NCI-H510A (cell line): ENCODE data around the gene TMEM92.
A peak's percentile ranks its signal among the peaks of the same experiment; 100 is the strongest.
"Not testable (repeated sequence)": the region's sequence is repeated elsewhere in the genome, so short reads cannot be mapped to it uniquely, and the experiment has no call there.

ENCODE experiments used
- DNase-seq: peaks from one replicate; lab custom pipeline; 2025; lab: John Stamatoyannopoulos, UW

Gene TMEM92

DNA sequence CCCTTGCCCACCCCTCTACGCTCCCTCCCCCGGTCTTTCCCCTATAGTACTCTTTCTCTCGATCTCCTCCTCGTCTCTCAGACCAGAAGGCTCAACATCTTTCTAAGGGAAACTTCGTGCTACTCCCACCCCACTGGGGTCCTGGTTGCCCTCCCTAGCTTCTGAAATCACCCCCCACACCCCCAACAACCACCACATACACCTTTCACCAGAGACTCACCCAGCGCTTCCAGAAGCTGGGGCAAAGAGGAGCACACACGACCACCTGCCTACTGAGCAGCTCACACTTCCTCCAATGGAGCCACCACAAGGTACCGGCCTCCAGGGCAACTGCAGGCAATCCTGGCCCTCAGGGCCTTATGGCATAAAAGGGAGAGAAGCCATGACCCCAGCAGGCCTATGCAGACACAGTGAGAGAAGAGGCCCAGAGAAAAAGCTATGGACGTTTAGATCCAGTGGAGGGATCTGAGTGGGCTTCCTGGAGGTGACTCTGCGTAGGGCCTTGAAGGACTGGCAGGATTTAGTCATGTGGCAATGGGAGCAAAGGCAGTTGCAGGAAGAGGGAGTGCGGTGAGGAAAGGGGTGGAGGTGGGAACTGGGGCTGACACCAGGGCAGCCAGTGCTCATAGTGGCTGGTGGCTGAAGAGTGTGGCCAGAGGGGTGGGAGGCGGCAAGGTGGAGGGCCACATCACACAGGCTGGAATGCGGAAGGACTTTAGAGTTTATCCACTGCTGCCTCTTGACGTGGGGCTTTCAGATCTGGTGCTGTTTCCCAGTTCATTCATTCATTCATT is 12.1 kb upstream of the TMEM92 start:
- DNase-seq, result no peak

DNA sequence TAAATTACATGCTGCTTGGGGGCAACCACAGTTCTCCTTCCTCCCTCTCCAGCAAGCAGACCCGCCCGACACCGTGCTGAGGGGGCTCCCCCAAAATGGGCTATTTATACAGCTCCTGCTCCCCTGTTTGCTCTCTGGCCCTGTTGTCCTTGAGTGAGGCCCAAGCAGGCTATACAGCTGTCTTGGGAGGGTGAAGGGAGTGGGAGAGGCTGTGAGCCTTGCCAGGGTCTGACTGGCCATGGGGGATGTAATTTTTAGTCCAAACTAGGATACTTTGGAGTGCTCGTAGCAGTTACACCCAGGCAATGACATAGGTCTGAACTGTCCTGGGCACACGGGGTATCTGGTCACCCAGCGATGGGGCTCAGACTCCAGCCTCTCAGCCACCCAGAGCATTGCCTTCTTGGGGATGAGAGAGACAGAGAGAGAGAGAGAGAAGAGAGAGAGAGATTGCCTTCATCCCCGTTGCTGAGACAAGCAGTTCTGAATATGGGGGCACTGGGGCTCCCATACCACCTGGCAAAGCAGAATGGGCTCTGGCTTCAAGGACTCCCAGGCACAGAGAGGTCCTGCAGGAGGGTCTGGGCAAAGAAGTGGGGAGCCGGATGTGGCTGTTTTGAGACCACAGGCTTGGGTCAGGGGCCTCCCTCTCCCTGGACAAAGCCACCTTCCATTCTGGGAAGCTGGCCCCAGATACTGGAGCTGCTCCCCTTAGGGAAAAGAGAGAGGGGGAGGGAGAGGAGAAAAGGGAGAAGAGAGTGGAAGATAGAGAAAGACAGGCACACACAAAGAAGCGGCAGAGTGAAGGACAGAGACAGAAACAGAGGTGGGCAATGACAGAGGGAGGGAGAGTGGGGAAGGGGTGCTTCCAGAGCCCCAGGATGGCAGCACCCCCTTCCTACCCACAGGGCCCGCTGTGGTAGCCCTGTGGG is 10.7 kb upstream of the TMEM92 start:
- DNase-seq, result no peak

DNA sequence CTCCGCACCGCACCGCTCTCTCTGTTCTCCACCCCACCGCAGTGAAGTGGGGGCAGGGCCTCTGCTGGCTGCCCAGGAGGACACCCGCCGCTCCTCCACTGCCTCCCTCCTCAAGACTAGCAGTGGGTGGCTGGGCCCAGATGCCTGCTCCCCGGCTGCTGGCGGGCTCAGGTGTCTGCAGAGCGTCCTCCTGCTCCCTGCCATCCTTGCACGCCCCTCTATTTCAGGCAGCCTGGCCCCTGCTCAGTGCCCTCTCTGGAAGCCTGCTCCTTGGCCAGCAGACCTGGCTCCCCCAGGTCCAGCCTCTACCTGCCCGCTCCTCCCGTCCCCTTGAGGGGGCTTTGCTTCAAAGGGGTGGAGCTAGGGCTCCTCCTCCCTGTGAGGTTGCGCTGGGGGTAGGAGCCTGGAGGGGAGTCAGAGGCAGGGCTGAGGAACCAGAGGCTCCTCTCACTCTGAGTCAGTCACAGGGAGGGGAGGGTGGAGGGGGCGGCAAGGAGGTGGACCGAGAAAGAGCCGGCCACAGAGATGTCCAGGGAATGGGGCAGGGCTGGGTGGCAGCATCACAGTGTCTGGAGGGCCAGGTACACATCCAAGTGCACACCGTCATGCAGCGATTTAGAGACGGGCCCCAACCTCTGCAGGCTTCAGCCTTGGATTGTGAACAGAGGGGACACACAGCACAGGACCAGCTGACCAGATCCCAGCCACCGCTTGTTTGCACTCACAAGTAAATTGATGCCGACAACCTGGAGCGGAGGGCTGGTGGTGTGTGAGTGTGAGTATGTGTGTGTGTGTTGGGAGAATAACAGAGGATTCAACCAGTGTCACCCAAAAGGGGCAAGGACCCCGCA is 9.8 kb upstream of the TMEM92 start:
- no peak for DNase-seq

DNA sequence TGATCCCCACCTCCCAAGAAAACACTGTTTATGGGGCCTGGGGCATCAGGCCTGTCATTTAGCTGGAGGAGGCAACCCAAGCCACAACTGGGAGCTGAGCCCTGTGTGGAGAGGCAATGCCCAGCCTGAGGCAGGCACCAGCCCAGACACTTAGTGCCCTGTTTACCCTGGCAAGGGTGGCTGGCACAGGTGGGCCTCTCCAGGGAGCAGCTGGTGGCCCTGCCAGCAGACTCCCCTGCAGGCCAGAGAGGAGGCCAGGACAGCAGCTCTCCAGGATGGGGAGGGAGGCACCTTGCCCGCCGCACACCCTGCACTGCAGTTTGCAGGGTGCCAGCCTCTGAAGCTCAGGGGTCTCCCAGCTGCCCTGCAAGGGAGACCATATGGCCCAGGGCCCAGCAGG is 9.1 kb upstream of the TMEM92 start:
- DNase-seq, result no peak

DNA sequence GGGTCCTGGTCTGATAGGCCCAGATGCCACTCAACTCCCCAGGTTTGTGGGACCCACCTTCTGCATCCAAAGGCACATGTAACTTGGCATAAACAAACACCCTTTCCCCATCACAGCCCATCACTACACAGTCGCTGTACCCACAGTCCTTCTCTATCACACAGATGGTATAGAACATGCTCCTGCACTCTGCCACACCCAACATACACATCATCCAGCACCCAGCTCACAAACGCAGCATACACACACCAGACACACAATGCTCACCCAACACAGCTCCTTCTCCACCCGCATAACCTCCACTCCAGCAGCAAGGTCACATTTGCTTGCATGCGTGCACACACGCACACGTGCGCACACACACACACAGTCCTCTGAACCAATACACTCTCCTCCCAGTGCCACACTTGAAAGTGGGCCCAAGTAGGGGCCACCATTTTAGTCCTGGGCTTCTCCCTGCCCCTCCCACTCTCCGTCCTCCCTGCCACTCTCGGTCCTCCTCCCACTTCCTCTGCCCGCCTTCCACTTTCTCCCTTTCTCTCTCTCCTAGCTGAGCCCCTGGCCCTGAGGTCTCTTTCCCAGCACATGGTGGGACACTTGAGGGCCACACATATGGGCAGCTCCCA is 8.5 kb upstream of the TMEM92 start:
- DNase-seq, result no peak

DNA sequence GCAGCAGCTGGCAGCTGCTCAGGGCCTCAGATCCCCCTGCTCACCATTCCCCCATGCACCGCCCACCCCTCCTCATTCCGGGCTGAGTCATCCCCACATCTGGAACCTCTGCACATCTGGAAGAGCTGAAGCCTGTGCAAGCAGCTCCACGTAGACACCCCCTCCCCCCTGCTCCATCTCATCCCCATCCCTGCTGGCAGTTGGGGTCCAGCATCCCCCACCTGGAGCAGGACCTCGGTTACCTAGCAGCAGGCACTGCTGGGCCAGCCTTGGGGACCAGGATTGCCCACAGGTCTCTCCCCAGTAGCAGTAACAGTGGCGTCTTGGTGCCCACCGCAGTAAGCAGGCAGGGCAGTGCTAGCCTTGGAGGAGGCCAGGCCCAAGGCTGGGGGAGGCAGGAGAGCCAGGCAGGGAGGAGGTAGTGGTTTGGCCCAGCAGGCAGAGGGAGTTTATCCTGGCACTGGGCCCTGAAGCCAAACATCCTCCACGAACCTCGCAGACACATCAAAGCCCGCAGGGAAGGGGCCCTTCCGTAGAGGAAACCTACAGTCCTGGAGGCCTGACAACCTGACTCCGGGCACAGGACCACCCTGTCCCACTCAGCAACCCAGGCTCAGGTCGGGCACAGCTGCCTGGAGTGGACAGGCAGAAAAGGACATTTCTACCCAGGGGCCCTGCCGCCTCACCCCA is 7.7 kb upstream of the TMEM92 start:
- DNase-seq, result no peak

DNA sequence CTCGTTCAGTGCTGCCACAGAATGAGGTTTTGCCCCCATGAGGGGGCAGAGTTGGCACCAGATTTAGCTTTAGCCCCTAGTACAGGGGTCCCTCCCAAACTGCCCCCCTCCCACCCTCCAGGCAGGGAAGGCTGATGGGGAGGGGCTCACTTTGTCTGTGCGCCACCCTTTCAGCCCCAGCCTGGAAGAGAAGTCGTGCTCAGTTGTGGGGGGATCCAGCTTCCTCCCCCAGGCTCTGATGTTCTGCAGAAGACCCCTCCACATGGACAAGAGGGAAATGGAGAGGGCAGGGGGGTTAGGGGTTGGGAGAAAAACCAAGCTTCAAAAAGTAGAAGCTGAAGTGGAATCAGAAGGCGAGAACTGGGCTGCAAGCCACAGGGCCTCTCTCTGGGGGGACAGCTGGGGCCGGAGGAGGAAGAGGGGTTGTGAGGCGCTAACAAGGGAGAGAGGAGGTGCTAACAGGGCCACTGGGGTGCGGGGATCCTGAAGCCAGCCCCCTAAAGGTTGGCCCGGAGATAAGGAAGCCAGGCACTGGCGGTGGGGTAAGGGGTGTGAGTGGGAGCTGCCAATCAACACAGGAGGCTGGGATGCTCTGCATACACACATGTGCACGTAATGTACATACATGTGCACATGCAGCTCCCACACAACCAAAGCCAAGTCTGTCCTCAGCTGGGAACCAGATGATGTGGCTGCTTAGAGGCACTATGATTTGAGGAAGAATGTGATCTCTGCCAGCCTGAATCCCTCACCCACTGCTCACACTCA is 7.0 kb upstream of the TMEM92 start:
- no peak for DNase-seq

DNA sequence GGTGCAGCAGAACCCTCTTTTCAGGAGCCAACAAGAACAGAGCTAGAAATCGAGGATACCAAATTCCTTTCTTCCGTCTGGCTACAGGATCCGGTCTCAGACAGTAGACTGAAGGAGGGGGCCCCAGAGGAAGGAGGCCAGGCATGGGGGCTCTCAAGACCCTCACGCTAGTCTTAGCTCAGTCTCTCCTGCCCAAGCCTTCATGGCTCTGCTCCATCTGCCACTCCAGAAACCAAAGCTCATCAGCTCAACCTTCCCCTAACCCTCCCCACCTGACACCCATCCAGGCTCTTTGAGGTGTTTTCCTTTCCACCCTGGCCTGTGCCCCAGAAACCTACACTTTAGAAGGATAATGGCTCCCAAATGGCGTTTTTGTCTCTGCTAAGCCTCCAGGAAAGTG is 6.2 kb upstream of the TMEM92 start:
- DNase-seq, result no peak

DNA sequence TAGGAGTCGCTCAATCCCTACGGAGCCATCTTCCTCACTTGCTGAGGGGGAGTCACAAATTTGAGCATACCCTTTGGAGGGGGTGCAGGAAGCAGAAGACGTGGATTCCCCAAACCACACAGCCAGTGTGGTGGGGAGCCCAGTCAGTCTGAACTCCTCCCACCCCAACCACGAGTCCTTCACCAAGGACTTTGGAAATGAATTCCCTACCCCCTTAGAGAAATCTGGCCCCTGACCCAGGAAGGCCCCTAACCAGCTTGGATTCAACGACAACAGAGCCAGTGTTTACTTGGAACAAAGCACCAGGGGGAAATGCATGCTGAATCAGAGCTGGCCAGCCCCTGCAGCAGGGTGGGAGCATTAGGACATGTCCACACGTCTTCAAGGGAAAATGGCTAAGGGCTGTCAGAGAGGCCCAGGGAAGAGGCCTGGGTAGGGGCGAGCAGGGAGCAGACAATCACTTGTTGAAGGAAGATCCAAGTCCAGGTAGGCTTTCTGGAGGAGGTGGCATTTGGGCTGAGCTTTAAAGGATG is 5.5 kb upstream of the TMEM92 start:
- DNase-seq, result no peak

DNA sequence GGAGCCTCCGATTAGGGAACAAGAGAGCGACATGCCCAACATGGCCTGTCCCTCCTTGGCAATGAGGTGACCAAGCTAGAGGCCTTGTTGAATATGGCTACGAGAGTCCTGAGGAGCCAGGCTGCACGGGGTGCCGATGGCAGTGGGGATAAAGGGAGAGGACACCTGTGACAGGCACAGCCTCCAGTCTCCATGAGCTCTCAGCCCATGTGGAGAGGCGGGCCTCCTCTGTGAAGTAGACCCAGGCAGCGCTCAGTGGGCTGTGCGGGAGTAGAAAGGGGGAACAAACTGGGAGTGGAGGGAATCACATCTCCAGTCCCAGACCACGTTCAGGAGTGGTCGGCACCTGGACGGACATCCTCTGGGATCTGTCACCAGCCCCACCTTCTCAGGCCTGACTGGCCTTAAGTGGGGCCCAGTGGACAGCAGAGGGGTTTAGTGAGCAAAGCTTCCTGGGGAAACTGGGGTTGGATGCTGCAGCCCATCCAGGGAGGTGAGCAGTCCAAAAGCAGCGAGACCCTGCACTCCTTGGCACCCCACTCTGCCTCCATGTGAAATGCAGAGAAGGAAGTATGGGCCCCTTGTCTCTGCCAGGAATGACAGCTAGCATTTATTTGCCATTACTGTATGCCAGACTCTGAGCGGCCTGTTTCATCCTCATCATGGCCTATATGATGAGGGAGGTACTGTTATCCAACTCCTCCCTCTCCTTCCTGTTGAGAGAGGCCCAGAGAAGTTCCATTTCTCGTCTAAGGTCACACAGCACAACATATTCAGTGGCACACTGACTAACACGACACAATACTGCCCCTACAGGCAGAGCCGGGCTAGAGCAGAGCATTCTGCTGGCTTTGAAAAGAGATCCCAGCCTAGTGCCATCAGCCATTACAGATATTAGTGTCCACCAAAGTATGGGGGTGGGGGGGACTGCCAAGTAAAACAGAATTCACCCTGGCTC is 4.5 kb upstream of the TMEM92 start:
- peak; percentile 26 for DNase-seq

DNA sequence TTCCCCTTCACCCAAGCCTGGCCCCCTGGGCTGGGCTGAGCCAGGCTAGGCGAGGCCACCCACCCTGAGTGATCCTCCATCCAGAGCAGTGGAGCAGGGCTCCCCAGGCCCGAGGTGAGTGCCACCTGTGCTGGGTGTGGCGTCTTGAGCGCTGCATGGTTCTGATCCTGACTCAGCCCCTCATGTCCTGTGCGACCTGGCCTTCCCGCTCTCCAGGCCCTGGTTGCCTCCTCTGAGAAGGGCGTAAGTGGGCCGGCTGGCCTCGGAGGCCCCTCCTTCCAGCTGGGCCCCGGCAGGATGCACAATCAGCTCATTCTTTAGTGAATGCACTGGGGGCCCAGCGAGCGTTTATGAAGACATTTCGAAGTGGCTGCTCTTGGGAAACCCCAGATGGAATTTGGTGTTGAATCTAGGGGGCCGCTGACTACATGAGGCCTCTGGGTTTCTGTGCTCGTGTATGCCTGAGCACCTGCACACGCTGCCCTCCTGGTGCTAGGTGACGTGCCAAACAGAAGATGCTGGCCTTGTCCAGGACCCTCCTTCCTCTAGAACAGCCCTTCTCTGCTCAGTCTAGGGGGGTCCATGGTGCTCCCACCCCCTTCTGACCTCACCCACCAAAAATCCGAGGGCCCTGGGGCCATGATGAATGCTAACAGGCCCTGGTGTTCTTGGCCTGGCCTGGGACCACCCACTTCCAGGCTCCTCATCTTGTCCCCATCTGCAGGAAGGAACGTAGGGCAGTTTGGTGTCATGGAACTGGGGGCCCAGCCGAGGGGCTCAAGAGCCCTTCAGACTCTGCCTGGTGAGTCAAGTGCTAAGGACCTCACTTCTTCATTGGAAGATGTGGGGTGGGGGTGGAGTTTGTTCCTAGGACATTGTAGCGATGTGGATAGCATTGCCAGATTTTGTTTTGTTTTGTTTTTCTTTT is 3.6 kb upstream of the TMEM92 start:
- DNase-seq, result no peak

DNA sequence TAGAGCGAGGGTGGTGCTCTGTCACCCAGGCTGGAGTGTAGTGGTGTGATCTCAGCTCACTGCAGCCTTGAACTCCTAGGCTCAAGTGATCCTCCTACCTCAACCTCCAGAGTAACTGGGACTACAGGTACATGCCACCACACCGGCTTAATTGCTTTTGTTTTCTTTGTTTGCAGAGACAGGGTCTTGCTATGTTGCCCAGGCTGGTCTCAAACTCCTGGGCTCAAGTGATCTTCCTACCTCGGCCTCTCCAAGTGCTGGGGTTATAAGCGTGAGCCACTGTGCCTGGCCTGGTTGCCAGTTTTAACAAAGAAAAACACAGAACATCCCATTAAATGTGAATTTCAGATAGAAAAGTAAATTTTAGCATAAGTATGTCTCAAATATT is 2.9 kb upstream of the TMEM92 start:
- DNase-seq, result not testable (repeated sequence)

DNA sequence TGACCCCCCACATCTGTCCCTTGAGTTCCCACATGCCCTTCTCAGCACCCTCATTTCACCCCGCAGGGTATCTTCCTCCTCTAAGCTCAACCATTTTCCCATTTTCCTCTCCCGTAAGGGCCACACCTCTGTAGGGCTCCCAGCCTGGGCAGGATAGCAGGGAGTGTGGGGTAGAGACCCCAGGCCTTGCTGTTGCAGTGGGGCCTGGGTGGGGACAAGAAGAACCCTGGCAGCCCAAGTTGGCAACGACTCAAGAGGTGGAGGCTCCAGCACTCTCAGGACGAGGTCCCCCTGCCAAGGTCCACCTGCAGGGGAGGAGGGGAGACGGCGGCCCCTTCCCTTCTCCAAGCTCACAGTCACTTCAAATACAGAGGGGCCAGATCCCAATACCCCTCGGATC is 2.0 kb upstream of the TMEM92 start:
- DNase-seq, result no peak

DNA sequence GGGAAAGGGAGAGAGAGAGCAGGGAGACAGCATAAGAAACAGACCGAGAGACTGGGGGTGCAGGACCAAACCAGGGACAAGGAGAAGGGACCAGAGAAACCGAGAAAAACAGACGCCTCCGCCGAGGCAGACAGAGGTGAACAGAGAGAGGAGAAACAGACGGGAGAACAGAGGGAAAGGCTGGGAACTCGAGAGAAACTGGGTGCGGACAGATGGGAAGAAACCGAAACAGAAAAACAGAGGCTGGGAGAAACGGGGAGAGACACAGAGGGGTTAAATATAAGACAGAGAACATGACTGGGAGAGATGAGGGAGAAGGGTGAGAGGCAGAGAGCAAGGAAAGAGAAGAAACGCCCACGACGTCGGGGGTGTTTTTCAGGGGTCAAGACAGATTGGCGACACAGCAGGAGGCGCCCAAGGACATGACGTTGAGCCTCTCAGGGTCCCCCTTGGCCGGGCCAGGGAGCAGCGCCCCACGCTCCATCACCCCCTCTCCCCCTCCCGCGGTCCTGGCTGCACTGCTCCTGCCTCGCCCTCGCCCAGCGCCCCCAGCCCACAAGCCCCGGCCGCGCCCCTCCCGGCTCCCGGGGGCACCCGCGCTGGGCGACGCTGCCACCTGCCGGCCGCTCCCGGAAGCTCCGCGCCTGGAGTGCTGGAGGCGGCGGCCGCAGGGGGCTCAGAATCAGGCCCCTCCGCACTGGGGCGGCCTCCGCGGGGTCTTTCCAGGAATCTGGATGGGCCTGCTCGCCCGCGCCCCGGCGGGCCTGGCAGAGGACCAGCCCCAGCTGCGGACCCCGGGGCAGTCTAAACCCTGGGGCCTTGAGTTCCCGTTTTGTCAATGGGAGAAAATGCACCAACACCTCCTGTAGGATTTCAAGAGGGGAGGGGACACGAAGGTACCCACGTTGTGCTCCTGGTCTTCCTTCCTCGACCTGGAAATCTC is 1.3 kb upstream of the TMEM92 start:
- DNase-seq, result no peak

DNA sequence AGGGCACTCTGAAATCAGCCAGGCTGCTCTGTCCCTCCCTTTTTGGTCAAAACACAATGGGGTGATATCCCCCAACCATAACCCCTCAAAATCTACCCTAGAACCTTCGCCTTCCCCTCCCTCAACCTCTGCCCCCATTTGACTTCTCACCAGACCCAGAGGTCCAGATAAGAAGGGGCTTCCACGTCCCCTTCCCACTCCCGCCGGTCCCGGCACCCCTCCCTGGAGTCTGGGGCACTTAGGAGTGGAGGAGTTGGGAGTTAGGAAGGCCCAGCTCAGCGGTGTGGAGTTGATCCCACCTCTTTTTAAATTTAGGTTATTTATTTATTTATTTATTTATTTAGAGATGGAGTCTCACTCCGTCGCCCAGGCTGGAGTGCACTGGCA is 619 bp upstream of the TMEM92 start:
- no peak for DNase-seq

DNA sequence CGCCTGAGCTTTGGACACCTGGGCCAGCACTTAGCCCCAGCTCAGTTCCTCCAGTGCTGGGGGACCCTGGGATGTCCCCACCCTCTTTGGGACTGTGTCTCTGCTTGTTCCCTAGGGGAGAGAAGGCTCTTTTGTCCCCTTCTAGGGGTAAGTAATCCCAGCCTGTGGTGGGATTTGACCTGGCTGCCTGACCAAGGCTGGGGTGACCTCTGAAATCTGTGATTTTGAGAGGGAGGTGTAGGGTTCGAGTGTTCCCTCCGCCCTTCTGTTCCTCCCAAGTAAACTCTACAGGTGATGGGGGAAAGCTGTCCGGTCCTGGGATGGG is 593 bp downstream of the TMEM92 start:
- DNase-seq, result no peak

DNA sequence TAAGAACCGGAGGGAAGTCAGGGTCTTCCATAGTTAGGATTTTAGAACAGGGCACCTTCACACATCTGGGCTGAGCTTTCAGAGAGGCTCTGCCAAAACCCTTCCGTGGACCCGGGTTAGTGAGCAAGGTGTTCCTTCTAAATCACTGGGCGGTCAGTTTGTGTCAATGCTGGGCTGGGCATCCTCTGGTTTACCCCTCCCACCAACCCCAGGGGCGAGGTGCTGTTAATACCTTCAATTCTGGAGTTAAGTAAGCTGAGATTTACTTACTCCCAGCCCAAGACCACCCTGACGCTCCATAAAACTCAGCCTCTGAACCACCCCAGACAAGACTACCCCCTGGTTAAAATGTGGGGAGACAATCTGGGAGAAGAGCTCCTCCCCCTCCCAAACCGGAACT is 1.0 kb downstream of the TMEM92 start:
- no peak for DNase-seq
